Left ventricle myocardium inferior (tissue), 1 donor: ENCODE data around the gene CBFB. TPM values are rescaled to one million over a fixed set of nuclear protein-coding genes. Genes with fewer than 3 reads are reported as not detected.

Experiments
- DNase-seq: peaks from one replicate; pipeline ENCODE4 v3.0.0-alpha.2; 2020
- H3K27ac ChIP-seq: fragments of 200-600 bp; replicated peaks from 2 replicates; pipeline ENCODE4 v1.8.0; 2021
- H3K27me3 ChIP-seq: fragments of 200-600 bp; 2 replicates; pipeline ENCODE4 v1.8.0; 2021; ENCODE audit warnings: low read depth
- H3K36me3 ChIP-seq: fragments of 200-600 bp; 2 replicates; pipeline ENCODE4 v1.8.0; 2021
- H3K4me1 ChIP-seq: fragments of 200-600 bp; 2 replicates; pipeline ENCODE4 v1.8.0; 2021
- H3K4me3 ChIP-seq: fragments of 200-600 bp; 2 replicates; pipeline ENCODE4 v1.8.0; 2021; ENCODE audit warnings: mild to moderate bottlenecking, moderate library complexity
- H3K9me3 ChIP-seq: fragments of 200-600 bp; replicated peaks from 2 replicates; pipeline ENCODE4 v1.8.0; 2021
- intact Hi-C: fragments of 100-400 bp; cut with micrococcal nuclease; formaldehyde crosslinking; loops from one replicate; pipeline ENCODE4 v1.11.0; 2022
- total RNA-seq: library from RNA; stranded (reverse); fragmentation: NEBNext Ultra II Directional; extraction: Animal tissue kit (Norgen Biotek cat#: 25700); gene quantifications from one replicate; pipeline ENCODE4 v1.2.1, GENCODE V29; 2021
- TF ChIP-seq, protein P1 (sequence below): fragments of 200-600 bp; IDR thresholded peaks from 2 replicates; pipeline ENCODE4 v1.8.0; 2021; ENCODE audit warnings: antibody characterized with exemption, mild to moderate bottlenecking, borderline replicate concordance
- donor health status: DM: no; HTN: yes; CAD: no; lungs with severe emphysema.

CBFB gene
- total RNA-seq, 1 donor from 2014 or later = 25.2 TPM

- intact Hi-C loops = no loop called here
- Histone ChIP-seq H3K27ac (no peak overlapping the region), H3K9me3 (no peaks in the 10 kb centered on the region), H3K4me3 (no peak overlapping the region), H3K27me3 (peaks cover 41% of the 10 kb centered on the region), H3K36me3 (no peaks in the 10 kb centered on the region), H3K4me1 (peaks cover 30% of the 10 kb centered on the region)
- no peak for DNase-seq
- TF ChIP-seq, protein P1, sequence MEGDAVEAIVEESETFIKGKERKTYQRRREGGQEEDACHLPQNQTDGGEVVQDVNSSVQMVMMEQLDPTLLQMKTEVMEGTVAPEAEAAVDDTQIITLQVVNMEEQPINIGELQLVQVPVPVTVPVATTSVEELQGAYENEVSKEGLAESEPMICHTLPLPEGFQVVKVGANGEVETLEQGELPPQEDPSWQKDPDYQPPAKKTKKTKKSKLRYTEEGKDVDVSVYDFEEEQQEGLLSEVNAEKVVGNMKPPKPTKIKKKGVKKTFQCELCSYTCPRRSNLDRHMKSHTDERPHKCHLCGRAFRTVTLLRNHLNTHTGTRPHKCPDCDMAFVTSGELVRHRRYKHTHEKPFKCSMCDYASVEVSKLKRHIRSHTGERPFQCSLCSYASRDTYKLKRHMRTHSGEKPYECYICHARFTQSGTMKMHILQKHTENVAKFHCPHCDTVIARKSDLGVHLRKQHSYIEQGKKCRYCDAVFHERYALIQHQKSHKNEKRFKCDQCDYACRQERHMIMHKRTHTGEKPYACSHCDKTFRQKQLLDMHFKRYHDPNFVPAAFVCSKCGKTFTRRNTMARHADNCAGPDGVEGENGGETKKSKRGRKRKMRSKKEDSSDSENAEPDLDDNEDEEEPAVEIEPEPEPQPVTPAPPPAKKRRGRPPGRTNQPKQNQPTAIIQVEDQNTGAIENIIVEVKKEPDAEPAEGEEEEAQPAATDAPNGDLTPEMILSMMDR = no peak
Observed at GRCh38 chr16:67001726-67002125, 27.2 kb upstream of the CBFB start.

DNA sequence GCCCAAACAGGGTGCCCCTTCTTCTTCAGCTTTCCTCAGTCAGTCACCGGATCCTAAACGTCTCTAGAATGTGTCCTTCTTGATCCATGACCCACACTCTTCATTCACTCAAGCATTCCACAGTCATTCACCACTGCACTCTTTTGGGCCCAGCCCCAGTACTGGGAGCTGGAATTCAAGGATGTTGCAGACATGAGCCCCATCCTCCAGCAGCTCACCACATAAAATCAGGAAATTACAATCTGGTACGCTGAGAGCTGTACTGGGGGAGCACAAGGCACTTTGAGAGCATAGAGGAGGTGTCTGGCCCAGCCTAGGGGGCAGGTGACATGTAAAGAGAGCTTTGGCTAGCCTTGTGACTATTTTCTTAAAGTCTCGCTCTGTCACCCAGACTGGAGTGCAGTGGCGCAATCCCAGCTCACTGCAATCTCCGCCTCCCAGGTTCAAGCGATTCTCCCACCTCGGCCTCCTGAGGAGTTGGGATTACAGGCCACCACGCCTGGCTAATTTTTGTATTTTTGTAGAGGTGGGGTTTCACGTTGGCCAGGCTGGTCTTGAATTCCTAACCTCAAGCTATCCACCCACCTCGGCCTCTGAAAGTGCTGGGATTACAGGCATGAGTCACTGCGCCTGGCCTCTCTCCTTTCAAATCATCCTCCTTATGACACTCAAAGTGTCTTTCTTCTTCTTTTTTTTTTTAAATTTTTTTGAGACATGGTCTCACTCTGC, 21.9 kb upstream of the CBFB start:
- H3K27me3 ChIP-seq = peaks cover 25% of the 10 kb centered on the region
- intact Hi-C loops = no loop called here
- H3K27ac ChIP-seq = no peak overlapping the region
- DNase-seq = no peak
- H3K36me3 ChIP-seq = no peaks in the 10 kb centered on the region
- TF ChIP-seq, protein P1 = no peak
- H3K4me1 ChIP-seq = no peaks in the 10 kb centered on the region
- no peak overlapping the region for H3K4me3 ChIP-seq
- no peaks in the 10 kb centered on the region for H3K9me3 ChIP-seq

GRCh38 chr16:67009158-67009557, 19.8 kb upstream of the CBFB start:
- no peak for DNase-seq
- peaks cover 9% of the 10 kb centered on the region for H3K27me3 ChIP-seq
- H3K36me3 ChIP-seq = no peaks in the 10 kb centered on the region
- TF ChIP-seq, protein P1 = no peak
- peaks cover 11% of the 10 kb centered on the region for H3K4me1 ChIP-seq
- intact Hi-C loops = no loop called here
- H3K4me3 ChIP-seq = no peak overlapping the region
- H3K27ac ChIP-seq = no peak overlapping the region
- H3K9me3 ChIP-seq = no peaks in the 10 kb centered on the region

- intact Hi-C loops = no loop called here
- Histone ChIP-seq H3K4me1 (peaks cover 21% of the 10 kb centered on the region), H3K36me3 (no peaks in the 10 kb centered on the region), H3K9me3 (no peaks in the 10 kb centered on the region), H3K27ac (no peak overlapping the region), H3K4me3 (no peak overlapping the region), H3K27me3 (no peaks in the 10 kb centered on the region)
- TF ChIP-seq, protein P1 = no peak
- DNase-seq = no peak
Observed at GRCh38 chr16:67011274-67011673, 17.7 kb upstream of the CBFB start.

GRCh38 chr16:67013233-67013822, 15.6 kb upstream of the CBFB start:
- Histone ChIP-seq H3K36me3 (no peaks in the 10 kb centered on the region), H3K27me3 (no peaks in the 10 kb centered on the region), H3K4me3 (peak overlapping the region; percentile 71), H3K4me1 (peaks cover 21% of the 10 kb centered on the region), H3K9me3 (no peaks in the 10 kb centered on the region), H3K27ac (peak overlapping the region; percentile 81)
- TF ChIP-seq, protein P1 = no peak
- intact Hi-C loops = no loop called here
- DNase-seq = no peak
